Activated CD8-positive, alpha-beta T cell treated with anti-CD3 and anti-CD28 coated beads for 36 hours (primary cell): Measurements from ENCODE around the gene TGM3. TPM values are rescaled to one million over a fixed set of nuclear protein-coding genes. Genes with fewer than 3 reads are reported as not detected.

ENCODE experiments used
- ATAC-seq: fragments of 200-7000 bp; cut with Tn5 transposase; one replicate; pipeline ENCODE4 v1.10.0; 2021; ENCODE audit warnings: mild to moderate bottlenecking, moderate library complexity
- CTCF ChIA-PET: fragments of 350-600 bp; sonication (Branson Sonifier 250); formaldehyde crosslinking; loops from one replicate; lab custom pipeline; 2021; ENCODE audit warnings: antibody characterized with exemption; lab: Charles Lee
- POLR2A ChIA-PET: fragments of 350-600 bp; sonication (Branson Sonifier 250); formaldehyde crosslinking; loops from one replicate; lab custom pipeline; 2021; ENCODE audit warnings: antibody characterized with exemption; lab: Charles Lee
- DNase-seq: peaks from one replicate; pipeline ENCODE4 v3.0.0-alpha.2; 2020
- H3K27ac Mint-ChIP-seq: one replicate; pipeline ENCODE4 v1.8.0; 2021; ENCODE audit warnings: mild to moderate bottlenecking, mixed read lengths
- H3K27me3 Mint-ChIP-seq: one replicate; pipeline ENCODE4 v1.8.0; 2021; ENCODE audit warnings: mixed read lengths
- H3K36me3 Mint-ChIP-seq: one replicate; pipeline ENCODE4 v1.8.0; 2021; ENCODE audit warnings: low read depth, mixed read lengths
- H3K4me1 Mint-ChIP-seq: one replicate; pipeline ENCODE4 v1.8.0; 2021; ENCODE audit warnings: low read depth, mixed read lengths
- H3K4me3 Mint-ChIP-seq: one replicate; pipeline ENCODE4 v1.8.0; 2021; ENCODE audit warnings: mild to moderate bottlenecking, moderate library complexity, mixed read lengths
- H3K9me3 Mint-ChIP-seq: one replicate; pipeline ENCODE4 v1.8.0; 2021; ENCODE audit warnings: mixed read lengths
- intact Hi-C: fragments of 100-400 bp; cut with micrococcal nuclease; formaldehyde crosslinking; loops from one replicate; pipeline ENCODE4 v1.10.0; 2022
- total RNA-seq, 2 experiments: library from RNA; stranded (reverse); gene quantifications; one replicate each; pipeline ENCODE4 v1.2.3, GENCODE V29; 2021
- TF ChIP-seq, protein P1 (sequence below): fragments of 200-600 bp; IDR thresholded peaks from one replicate; pipeline ENCODE4 v1.8.0; 2022; ENCODE audit warnings: antibody characterized with exemption, mild to moderate bottlenecking

The TGM3 gene
- total RNA-seq, 2 experiments from 2014 or later, result not detected

- H3K27ac Mint-ChIP-seq, result no peak overlapping the region
- no peak overlapping the region for H3K4me3 Mint-ChIP-seq
- H3K36me3 Mint-ChIP-seq, result no peaks in the 10 kb centered on the region
- ChIA-PET CTCF (interaction anchor here (1.2 to 2.6 kb wide), 2 partner anchors 88 to 159 kb away, joined by 3 to 7 read pairs; no protein-coding TSS in a partner anchor), POLR2A (no interaction called here)
- DNase-seq (no peak), ATAC-seq (no peak)
- peaks cover 16% of the 10 kb centered on the region for H3K27me3 Mint-ChIP-seq
- TF ChIP-seq, protein P1, sequence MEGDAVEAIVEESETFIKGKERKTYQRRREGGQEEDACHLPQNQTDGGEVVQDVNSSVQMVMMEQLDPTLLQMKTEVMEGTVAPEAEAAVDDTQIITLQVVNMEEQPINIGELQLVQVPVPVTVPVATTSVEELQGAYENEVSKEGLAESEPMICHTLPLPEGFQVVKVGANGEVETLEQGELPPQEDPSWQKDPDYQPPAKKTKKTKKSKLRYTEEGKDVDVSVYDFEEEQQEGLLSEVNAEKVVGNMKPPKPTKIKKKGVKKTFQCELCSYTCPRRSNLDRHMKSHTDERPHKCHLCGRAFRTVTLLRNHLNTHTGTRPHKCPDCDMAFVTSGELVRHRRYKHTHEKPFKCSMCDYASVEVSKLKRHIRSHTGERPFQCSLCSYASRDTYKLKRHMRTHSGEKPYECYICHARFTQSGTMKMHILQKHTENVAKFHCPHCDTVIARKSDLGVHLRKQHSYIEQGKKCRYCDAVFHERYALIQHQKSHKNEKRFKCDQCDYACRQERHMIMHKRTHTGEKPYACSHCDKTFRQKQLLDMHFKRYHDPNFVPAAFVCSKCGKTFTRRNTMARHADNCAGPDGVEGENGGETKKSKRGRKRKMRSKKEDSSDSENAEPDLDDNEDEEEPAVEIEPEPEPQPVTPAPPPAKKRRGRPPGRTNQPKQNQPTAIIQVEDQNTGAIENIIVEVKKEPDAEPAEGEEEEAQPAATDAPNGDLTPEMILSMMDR, result no peak
- intact Hi-C loops, result no loop called here
- H3K4me1 Mint-ChIP-seq, result no peaks in the 10 kb centered on the region
- H3K9me3 Mint-ChIP-seq, result peaks cover 21% of the 10 kb centered on the region
Measured at GRCh38 chr20:2363587-2363986, 67.8 kb downstream of the TGM3 start.

DNA sequence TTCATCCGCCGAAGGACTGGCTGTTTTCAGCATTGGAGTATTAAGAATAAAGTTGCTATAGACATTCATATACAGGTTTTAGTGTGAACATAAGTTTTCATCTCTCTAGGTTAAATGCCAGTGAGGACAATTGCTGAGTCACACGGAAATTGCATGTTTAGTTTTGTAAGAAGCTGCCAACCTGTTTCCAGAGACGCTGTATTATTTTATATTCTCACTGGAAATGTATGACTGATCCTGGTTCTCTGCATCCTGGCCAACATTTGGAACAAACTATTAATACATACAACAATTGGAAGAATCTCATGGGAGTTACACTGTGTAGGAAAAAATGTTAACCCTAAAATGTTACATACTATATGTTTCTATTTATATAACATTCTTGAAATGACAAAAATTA is 68.2 kb downstream of the TGM3 start:
- Mint-ChIP-seq H3K36me3 (no peaks in the 10 kb centered on the region), H3K27ac (no peak overlapping the region), H3K9me3 (peaks cover 21% of the 10 kb centered on the region), H3K4me3 (no peak overlapping the region), H3K4me1 (no peaks in the 10 kb centered on the region), H3K27me3 (peaks cover 17% of the 10 kb centered on the region)
- ATAC-seq, result no peak
- DNase-seq, result no peak
- POLR2A ChIA-PET, result no interaction called here
- CTCF ChIA-PET, result interaction anchor here (2.6 kb wide), 1 partner anchor 87 kb away, joined by 7 read pairs; no protein-coding TSS in a partner anchor
- TF ChIP-seq, protein P1, result no peak
- intact Hi-C loops, result no loop called here

DNA sequence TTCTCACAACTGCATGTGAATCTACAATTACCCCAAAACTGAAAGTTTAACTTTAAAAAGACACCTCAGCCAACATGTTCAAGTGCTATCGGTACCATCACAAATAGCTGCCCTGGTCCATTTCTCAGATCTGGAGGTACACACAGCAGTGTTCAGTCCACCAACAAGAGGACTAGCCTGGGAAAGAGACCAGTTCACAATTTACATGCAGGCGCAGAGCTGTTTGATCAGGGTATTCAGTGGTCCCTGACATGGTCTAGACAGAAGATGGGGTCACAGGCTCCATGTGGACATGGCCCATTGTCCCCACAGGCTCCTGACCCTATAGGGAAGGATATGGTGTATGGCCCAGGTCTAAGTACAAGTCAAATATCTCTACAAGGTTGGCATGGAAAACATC is 69.3 kb downstream of the TGM3 start:
- CTCF ChIA-PET, result interaction anchor here (0.6 to 2.6 kb wide), 3 partner anchors 22 to 88 kb away, joined by 3 to 8 read pairs (median 7); no protein-coding TSS in a partner anchor
- TF ChIP-seq, protein P1, result no peak
- no peak for ATAC-seq
- Mint-ChIP-seq H3K4me3 (no peak overlapping the region), H3K27me3 (peaks cover 16% of the 10 kb centered on the region), H3K9me3 (peaks cover 19% of the 10 kb centered on the region), H3K4me1 (no peaks in the 10 kb centered on the region), H3K36me3 (no peaks in the 10 kb centered on the region), H3K27ac (no peak overlapping the region)
- intact Hi-C loops, result no loop called here
- POLR2A ChIA-PET, result no interaction called here
- no peak for DNase-seq

- intact Hi-C loops, result no loop called here
- Mint-ChIP-seq H3K27ac (no peak overlapping the region), H3K27me3 (peaks cover 18% of the 10 kb centered on the region), H3K4me1 (no peaks in the 10 kb centered on the region), H3K9me3 (peaks cover 16% of the 10 kb centered on the region), H3K36me3 (no peaks in the 10 kb centered on the region), H3K4me3 (no peak overlapping the region)
- ChIA-PET CTCF (interaction anchor here (2.0 to 2.6 kb wide), 2 partner anchors 21 to 86 kb away, joined by 7 to 8 read pairs; no protein-coding TSS in a partner anchor), POLR2A (no interaction called here)
- ATAC-seq, result no peak
- TF ChIP-seq, protein P1, result no peak
- DNase-seq, result no peak
Measured at GRCh38 chr20:2365666-2366065, 69.9 kb downstream of the TGM3 start.

GRCh38 chr20:2368621-2369020 is 72.8 kb downstream of the TGM3 start:
- intact Hi-C loops, result no loop called here
- Mint-ChIP-seq H3K4me3 (no peak overlapping the region), H3K36me3 (no peaks in the 10 kb centered on the region), H3K27me3 (peaks cover 26% of the 10 kb centered on the region), H3K4me1 (no peaks in the 10 kb centered on the region), H3K9me3 (peaks cover 2% of the 10 kb centered on the region), H3K27ac (no peak overlapping the region)
- DNase-seq, result no peak
- CTCF ChIA-PET, result interaction anchor here (0.7 to 1.0 kb wide), 2 partner anchors 22 to 84 kb away, joined by 3 to 4 read pairs; no protein-coding TSS in a partner anchor
- TF ChIP-seq, protein P1, result no peak
- no peak for ATAC-seq
- POLR2A ChIA-PET, result no interaction called here
